ENCODE measurements around the gene TNFRSF11A. TPM values are rescaled to one million over a fixed set of nuclear protein-coding genes. Genes with fewer than 3 reads are reported as not detected.

Gene TNFRSF11A
- total RNA-seq, 1 donor from 2014 or later: 0.16 TPM

DNA sequence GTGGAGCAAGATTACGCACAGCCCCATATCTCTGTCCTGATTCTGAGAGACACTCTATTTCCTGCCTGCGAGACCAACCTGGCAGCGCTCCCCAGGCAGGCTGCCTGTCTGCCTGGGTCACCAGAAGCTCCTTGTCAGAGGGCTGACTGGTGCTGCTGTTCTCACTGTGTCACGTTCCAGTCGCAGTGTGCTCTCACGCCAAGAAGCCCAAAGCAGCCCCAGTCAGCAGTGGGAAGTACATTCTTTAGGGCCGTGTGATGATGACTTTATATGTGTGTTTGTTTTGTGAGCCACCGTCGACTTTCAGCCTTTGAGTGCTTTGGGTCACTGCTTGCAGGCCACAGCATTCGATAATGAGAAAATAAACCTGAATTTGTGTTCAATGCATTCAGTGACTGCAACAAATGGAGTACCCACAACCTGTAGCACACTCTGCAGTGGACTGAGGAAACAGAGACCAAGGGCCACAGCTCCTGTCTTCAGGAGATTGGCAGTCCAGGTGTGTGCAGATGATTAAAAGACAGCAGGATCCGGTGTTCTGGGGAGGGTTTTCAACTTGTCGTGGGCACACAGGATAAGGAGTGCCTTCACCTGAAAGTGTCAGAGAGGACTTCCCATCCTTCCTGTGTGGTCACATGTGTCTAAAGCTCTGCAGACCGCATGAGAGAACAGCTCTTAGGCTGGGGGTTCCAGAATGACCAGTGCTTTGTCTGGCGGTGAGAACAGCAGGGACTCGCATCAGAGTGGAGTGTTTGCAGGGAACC is 4.8 kb downstream of the TNFRSF11A start:
- Mint-ChIP-seq H3K27ac (ENCODE audit: unreplicated experiment) (no peak overlapping the region), H3K27me3 (ENCODE audit: low read depth) (peaks cover 66% of the 10 kb centered on the region), H3K4me3 (no peak overlapping the region), H3K36me3 (ENCODE audit: low read depth) (no peaks in the 10 kb centered on the region), H3K4me1 (peaks cover 11% of the 10 kb centered on the region), H3K9me3 (no peaks in the 10 kb centered on the region)
- TF ChIP-seq CTCF (conservative IDR thresholded peaks at IDR 0.05): no peak
- DNase-seq (ENCODE audit: low read depth, low spot score): no peak

- Mint-ChIP-seq H3K27me3 (ENCODE audit: low read depth) (peaks cover 63% of the 10 kb centered on the region), H3K4me1 (peaks cover 11% of the 10 kb centered on the region), H3K9me3 (no peaks in the 10 kb centered on the region), H3K27ac (ENCODE audit: unreplicated experiment) (no peak overlapping the region), H3K4me3 (no peak overlapping the region), H3K36me3 (ENCODE audit: low read depth) (no peaks in the 10 kb centered on the region)
- DNase-seq (ENCODE audit: low read depth, low spot score): no peak
- TF ChIP-seq CTCF (conservative IDR thresholded peaks at IDR 0.05): no peak
Observed at GRCh38 chr18:62330650-62331049, 5.5 kb downstream of the TNFRSF11A start.

- Mint-ChIP-seq H3K4me3 (no peak overlapping the region), H3K36me3 (ENCODE audit: low read depth) (no peaks in the 10 kb centered on the region), H3K27me3 (ENCODE audit: low read depth) (peaks cover 58% of the 10 kb centered on the region), H3K4me1 (peaks cover 14% of the 10 kb centered on the region), H3K27ac (ENCODE audit: unreplicated experiment) (no peak overlapping the region), H3K9me3 (no peaks in the 10 kb centered on the region)
- DNase-seq (ENCODE audit: low read depth, low spot score): no peak
- TF ChIP-seq CTCF (conservative IDR thresholded peaks at IDR 0.05): no peak
Observed at GRCh38 chr18:62331581-62332356, 6.7 kb downstream of the TNFRSF11A start.

DNA sequence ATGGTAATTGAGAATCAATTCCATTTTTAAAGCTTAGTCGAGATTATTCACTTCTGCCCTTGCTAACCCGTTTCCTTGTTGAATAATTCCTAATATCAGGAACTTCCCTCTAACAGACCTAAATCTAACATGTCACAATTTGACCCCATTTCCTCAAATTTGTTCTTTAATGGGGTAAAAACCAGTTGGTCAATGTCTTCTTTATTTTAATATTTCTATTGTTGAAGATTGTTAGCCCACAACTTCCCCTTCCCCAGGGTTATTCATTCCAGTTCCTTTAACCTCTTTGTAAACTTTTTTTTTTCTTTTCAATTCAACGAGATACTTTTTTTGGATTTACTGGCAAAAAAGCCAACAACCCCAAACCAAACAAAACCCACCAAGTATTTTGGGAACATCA is 7.3 kb downstream of the TNFRSF11A start:
- Mint-ChIP-seq H3K4me3 (no peak overlapping the region), H3K9me3 (no peaks in the 10 kb centered on the region), H3K36me3 (ENCODE audit: low read depth) (no peaks in the 10 kb centered on the region), H3K27me3 (ENCODE audit: low read depth) (peaks cover 55% of the 10 kb centered on the region), H3K27ac (ENCODE audit: unreplicated experiment) (no peak overlapping the region), H3K4me1 (peaks cover 16% of the 10 kb centered on the region)
- no peak for DNase-seq (ENCODE audit: low read depth, low spot score)
- no peak for TF ChIP-seq CTCF (conservative IDR thresholded peaks at IDR 0.05)

DNA sequence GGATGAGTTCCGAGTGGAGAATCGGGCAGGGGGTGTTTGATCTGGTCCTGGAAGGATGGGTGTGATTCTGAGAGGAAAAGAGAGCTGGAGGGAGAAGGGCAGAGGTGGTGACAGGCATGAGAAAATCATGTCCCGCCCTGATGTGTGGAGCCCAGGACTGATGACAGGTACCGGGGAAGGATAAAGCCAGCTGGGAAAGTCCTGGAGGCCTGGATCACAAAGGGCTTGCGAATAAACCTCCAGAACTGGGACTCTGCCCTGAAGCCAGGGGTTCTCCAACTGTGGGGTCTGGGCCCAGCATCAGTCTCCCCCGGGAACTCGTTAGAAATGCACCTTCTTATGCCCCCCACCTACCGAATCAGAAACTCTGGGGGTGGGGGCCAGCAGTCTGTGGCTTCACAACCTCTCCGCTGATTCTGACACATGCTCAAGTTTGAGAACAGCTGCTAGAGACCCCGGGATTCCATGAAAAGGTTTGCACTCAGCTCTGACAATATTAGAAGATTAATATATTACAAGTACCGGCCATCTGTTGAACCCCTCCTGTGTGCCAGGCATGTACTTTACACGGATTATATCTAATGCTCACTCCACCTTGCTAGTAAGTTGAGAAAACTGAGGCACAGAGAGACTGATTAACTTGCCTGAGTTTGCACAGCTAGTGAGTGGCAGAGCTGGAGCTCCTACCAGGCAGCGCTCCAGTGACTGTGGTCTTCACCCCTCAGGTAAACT is 8.0 kb downstream of the TNFRSF11A start:
- Mint-ChIP-seq H3K4me3 (no peak overlapping the region), H3K27me3 (ENCODE audit: low read depth) (peaks cover 55% of the 10 kb centered on the region), H3K9me3 (no peaks in the 10 kb centered on the region), H3K27ac (ENCODE audit: unreplicated experiment) (no peak overlapping the region), H3K4me1 (peaks cover 16% of the 10 kb centered on the region), H3K36me3 (ENCODE audit: low read depth) (no peaks in the 10 kb centered on the region)
- no peak for TF ChIP-seq CTCF (conservative IDR thresholded peaks at IDR 0.05)
- no peak for DNase-seq (ENCODE audit: low read depth, low spot score)

All from neural crest cell (in vitro differentiated cells).